Fibroblast of skin of abdomen (primary cell): ENCODE results near the gene MRGPRD.

Experiments used
- DNase-seq: peaks from one replicate; pipeline ENCODE4 v3.0.0-alpha.2; 2013

Gene MRGPRD

GRCh38 chr11:68968306-68969250, 12.2 kb downstream of the MRGPRD start:
- DNase-seq = peak; percentile 28

DNA sequence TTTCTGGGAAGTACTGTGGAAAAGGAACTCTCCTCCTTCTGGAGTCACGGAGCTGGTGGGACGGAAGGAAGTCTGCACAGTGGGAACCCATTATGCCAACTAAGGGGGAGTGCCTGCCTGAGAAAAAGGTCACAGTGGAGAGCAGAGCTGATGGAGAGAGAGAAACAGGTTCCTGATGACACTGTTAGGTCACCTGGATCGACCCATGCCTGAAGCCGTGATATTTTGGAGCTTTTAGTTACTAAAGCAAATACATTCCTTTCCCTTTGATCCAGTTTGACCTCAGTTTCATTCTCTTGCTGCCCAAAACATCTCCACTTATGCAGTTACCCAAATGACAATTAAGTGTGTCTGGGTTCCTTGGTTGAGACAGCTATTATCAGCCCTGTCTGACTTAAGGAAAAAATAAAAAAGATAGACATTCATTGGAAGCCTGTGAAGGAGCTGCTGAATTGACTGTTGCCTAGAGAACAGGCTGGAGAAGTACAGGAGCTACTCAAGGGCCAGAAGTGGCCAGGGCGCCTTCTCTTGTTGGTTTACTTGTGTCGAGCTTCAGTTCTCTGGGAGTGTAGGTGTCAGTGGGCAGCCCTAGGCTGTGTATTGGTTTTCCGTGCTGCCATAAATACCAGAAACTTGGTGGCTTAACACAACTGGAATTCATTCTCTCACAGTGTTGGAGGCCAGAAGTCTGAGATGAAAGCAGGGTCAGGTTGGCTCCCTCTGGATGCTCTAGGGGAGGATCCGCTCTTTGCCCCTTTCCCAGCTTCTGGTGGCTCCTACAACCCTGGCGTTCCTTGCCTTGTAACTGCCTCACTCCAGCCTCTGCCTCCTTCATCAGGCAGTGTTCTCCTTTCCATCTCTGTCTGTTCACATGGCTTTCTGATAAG, 13.6 kb downstream of the MRGPRD start:
- no peak for DNase-seq

GRCh38 chr11:68965901-68966853, 14.6 kb downstream of the MRGPRD start:
- DNase-seq = no peak

GRCh38 chr11:68963779-68964178, 17.0 kb downstream of the MRGPRD start:
- no peak for DNase-seq

DNA sequence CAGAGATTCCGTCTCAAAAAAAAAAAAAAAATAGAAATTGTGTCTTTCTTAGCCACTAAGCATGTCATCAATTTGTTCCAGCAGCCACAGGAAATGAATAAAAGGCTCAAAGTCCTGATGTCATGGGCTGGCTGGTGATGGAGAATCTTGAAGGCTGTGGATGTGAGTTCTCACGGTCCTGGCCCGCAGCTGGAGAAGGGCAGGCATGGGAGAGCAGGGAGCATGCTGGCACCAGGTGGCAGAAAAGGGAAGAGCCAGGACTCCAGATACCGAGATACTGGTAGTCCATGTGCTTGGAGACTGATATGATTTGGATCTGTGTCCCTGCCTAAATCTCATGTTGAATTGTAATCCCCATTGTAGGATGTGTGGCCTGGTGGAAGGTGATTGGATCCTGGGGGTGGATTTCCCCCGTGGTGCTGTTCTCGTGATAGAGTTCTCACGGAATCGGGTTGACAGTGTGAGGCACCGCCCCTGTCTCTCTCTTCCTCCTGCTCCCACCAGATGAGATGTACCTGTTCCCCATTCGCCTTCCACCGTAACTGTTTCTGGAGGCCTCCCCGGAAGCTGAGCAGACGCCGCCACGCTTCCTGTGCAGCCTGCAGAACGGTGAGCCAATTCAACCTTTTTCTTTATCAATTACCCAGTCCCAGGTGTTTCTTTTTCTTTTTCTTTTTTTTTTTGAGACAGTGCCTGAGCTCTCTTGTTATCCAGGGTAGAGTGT, 18.1 kb downstream of the MRGPRD start:
- no peak for DNase-seq

GRCh38 chr11:68961245-68961644, 19.5 kb downstream of the MRGPRD start:
- no peak for DNase-seq

GRCh38 chr11:68960294-68961071, 20.3 kb downstream of the MRGPRD start:
- no peak for DNase-seq

DNA sequence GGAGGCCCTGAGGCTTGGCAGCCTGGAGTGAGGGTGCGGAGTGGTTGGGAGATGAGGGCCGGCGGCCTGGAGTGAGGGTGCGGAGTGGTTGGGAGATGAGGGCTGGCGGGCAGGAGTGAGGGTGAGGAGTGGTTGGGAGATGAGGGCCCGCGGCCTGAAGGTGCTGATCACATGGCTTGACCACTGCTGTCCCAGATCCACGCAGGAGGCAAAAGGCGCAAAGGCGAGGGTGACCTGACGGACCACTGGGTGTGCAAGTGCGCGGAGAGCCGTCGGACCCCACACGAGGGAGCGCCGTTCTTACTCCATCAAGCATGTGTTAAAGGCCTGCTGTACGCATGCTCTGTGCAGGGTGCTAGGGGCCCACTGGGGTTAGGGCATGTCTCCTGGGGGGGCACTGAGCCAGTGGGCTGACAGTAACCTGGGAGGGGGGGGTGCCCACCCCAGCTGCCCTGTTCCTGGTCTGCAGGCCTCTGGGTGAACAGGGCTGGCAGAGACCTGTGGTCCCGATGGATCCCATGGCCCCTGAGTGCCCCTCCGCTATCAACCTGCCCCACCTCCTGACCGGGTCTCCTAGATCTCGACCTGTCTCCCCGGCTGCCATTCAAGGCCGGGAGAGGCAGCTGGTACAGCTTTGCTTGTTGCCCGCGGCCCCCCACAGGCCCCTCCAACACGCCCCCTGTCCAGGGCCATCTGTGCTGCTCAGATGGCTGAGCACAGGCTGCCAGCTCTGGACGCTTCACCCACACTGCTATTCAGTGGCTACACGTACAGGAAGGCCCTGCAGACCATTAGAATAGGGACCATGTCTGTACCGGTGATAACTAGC, 21.1 kb downstream of the MRGPRD start:
- DNase-seq = no peak

- DNase-seq = no peak
These were observed 22.6 kb downstream of the MRGPRD start for GRCh38 chr11:68958211-68958610.

GRCh38 chr11:68956547-68957254, 24.1 kb downstream of the MRGPRD start:
- no peak for DNase-seq

DNA sequence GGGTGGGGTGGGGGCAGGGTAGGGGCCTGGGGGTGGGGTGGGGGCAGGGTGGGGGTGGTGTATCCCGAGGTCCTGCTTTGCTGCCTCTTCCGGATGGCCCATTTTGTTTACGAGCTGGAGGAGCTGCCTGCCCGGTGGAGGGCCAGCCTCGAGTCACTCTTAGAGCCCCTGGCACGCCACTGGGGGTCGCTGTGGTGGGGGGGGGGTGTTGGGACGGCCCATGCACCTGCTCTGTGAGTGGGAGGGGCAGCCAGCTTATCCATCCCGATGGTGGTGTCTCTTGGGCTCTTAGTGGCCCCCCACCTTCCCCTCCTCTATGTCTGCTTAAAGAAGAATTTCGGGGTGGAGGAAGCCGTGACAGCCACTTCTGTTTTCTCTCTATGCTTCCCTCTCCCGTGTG, 24.6 kb downstream of the MRGPRD start:
- no peak for DNase-seq

- no peak for DNase-seq
These were observed 25.2 kb downstream of the MRGPRD start for GRCh38 chr11:68955607-68955958.

- DNase-seq = no peak
These were observed 25.8 kb downstream of the MRGPRD start for GRCh38 chr11:68954836-68955606.

DNA sequence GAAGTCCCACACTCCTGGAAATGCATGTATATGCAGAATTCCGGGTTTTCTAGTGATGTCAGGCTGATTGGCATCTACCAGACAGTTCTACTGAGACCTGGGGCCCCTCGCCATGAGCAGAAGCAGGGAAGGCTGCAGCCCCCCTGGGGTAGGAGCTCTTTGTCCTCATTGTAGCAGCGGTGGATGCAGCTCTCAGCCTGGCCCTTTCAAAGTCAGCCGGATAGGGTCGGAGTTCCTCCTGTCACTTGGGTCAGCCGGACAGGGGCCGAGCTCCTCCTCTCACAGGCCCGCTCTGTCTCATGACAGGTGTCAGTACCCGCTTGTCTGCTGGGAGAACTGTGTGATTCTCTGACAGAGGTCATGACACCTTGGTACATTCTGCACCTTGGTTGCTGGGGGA, 30.0 kb downstream of the MRGPRD start:
- DNase-seq = no peak

GRCh38 chr11:68950270-68950669, 30.5 kb downstream of the MRGPRD start:
- DNase-seq = peak; percentile 13

- DNase-seq = no peak
These were observed 31.9 kb downstream of the MRGPRD start for GRCh38 chr11:68948935-68949334.

GRCh38 chr11:68948496-68948895, 32.3 kb downstream of the MRGPRD start:
- peak; percentile 66 for DNase-seq

- DNase-seq = no peak
These were observed 33.6 kb downstream of the MRGPRD start for GRCh38 chr11:68947151-68947550.
